NCI-H1092 (cell line): ENCODE measurements around the gene FERMT3.
A peak's percentile ranks its signal among the peaks of the same experiment; 100 is the strongest.
"Not testable (repeated sequence)": the region's sequence is repeated elsewhere in the genome, so short reads cannot be mapped to it uniquely, and the experiment has no call there.

Experiments
- DNase-seq: peaks from one replicate; lab custom pipeline; 2025; lab: John Stamatoyannopoulos, UW

FERMT3 gene

GRCh38 chr11:64235437-64236161 lies 29.1 kb downstream of the FERMT3 start:
- DNase-seq, result no peak

GRCh38 chr11:64237484-64237951 lies 31.0 kb downstream of the FERMT3 start:
- peak; percentile 93 for DNase-seq

- no peak for DNase-seq
Observed at GRCh38 chr11:64238076-64238475, 31.6 kb downstream of the FERMT3 start.

- DNase-seq, result no peak
Observed at GRCh38 chr11:64238999-64239398, 32.5 kb downstream of the FERMT3 start.

GRCh38 chr11:64239662-64240434 lies 33.3 kb downstream of the FERMT3 start:
- no peak for DNase-seq

- peak; percentile 98 for DNase-seq
Observed at GRCh38 chr11:64240435-64241240, 34.1 kb downstream of the FERMT3 start, which contains the start of gene FKBP2. Gene FKBP2 (plus strand): TSS chr11:64241095. CDS start chr11:64242388, 1,293 bp downstream.

- DNase-seq, result peak; percentile 99
Observed at GRCh38 chr11:64241241-64241490, 34.6 kb downstream of the FERMT3 start.

- DNase-seq, result no peak
Observed at GRCh38 chr11:64241491-64242374, 35.2 kb downstream of the FERMT3 start.

GRCh38 chr11:64243236-64243854 lies 36.8 kb downstream of the FERMT3 start:
- no peak for DNase-seq

GRCh38 chr11:64244107-64244506 lies 37.6 kb downstream of the FERMT3 start:
- DNase-seq, result no peak

- DNase-seq, result no peak
Observed at GRCh38 chr11:64244966-64245365, 38.4 kb downstream of the FERMT3 start.

GRCh38 chr11:64245401-64245796 lies 38.9 kb downstream of the FERMT3 start:
- DNase-seq, result no peak

GRCh38 chr11:64245797-64246620 lies 39.5 kb downstream of the FERMT3 start:
- DNase-seq, result peak; percentile 40

- not testable (repeated sequence) for DNase-seq
Observed at GRCh38 chr11:64246621-64246870, 40.0 kb downstream of the FERMT3 start.

- DNase-seq, result peak; percentile 85
Observed at GRCh38 chr11:64246871-64247728, 40.6 kb downstream of the FERMT3 start, which contains the start of gene PPP1R14B. Gene PPP1R14B (minus strand): TSS chr11:64246943. CDS start chr11:64246673, 270 bp downstream.

GRCh38 chr11:64247729-64248531 lies 41.4 kb downstream of the FERMT3 start:
- no peak for DNase-seq

- no peak for DNase-seq
Observed at GRCh38 chr11:64248578-64248977, 42.1 kb downstream of the FERMT3 start.

GRCh38 chr11:64249038-64249437 lies 42.5 kb downstream of the FERMT3 start:
- no peak for DNase-seq
